Measurements from ENCODE around the gene PAPOLG. TPM values are rescaled to one million over a fixed set of nuclear protein-coding genes. Genes with fewer than 3 reads are reported as not detected.

The PAPOLG gene
- total and polyA plus RNA-seq, 2 of the 13 experiments (the other 11 are each of a cell fraction or from before 2014, with no cell fraction given): 10.1 to 10.4 TPM

- no TSS peak for BruUV-seq (replicated peaks)
- Histone ChIP-seq H3K27me3 (ENCODE audit: control insufficient read depth in 1 of 2, insufficient read depth in 2 of 2, low read length in 2 of 2) (peaks cover 2 to 38% of the 10 kb centered on the region in 2 experiments; a peak in 3 of 5 replicates), H3K4me1 (ENCODE audit: insufficient read depth, low read length) (no peaks in the 10 kb centered on the region), H3K4me2 (ENCODE audit: low read depth, low read length) (no peak overlapping the region), H3K79me2 (ENCODE audit: insufficient read depth, low read length) (no peaks in the 10 kb centered on the region), H3K9me3 (ENCODE audit: low read length) (no peaks in the 10 kb centered on the region), H3K9ac (ENCODE audit: insufficient read depth, low read depth, low read length) (no peak overlapping the region), H2AFZ (ENCODE audit: low read length) (no peak overlapping the region), H3K36me3 (replicated peaks in 1 of 2; ENCODE audit: control insufficient read depth in 1 of 2, insufficient read depth in 2 of 2, low read length in 2 of 2) (no peaks in the 10 kb centered on the region), H4K20me1 (ENCODE audit: insufficient read depth, low read length) (no peaks in the 10 kb centered on the region), H3K4me3 (replicated peaks in 1 of 3; ENCODE audit: insufficient read depth in 1 of 3, low read depth in 2 of 3, low read length in 3 of 3) (no peak overlapping the region), H3K27ac (ENCODE audit: extremely low read length, insufficient read depth, low read length) (no peak overlapping the region)
- ChIA-PET POLR2A (no interaction called here), CTCF (ENCODE audit: low intra/inter-chr PET ratio, low total read pairs) (no interaction called here)
- intact Hi-C loops (cut with micrococcal nuclease; ENCODE audit: unreplicated experiment) (no loop called here), in situ Hi-C loops (cut with HindIII; ENCODE audit: extremely low pct_ligation_motif_present, low pct_unique_long_range_greater_than_20kb) (no loop called here)
- no peak for ATAC-seq
- TF ChIP-seq FOXK1 (CRISPR knock-in tag; IDR thresholded peaks at IDR 0.05; ENCODE audit: borderline replicate concordance, low read depth) (no peak), DR1 (CRISPR knock-in tag; IDR thresholded peaks at IDR 0.05) (no peak), ZNF232 (CRISPR knock-in tag; IDR thresholded peaks at IDR 0.05; ENCODE audit: borderline replicate concordance) (no peak), NFYB (CRISPR knock-in tag; IDR thresholded peaks at IDR 0.05) (no peak), ZNF160 (CRISPR knock-in tag; IDR thresholded peaks at IDR 0.05) (no peak), CENPBD1 (CRISPR knock-in tag; IDR thresholded peaks at IDR 0.05; ENCODE audit: borderline replicate concordance, low read depth) (no peak), ATRX (CRISPR knock-in tag; IDR thresholded peaks at IDR 0.05; ENCODE audit: borderline replicate concordance) (no peak), E2F1 (CRISPR knock-in tag; IDR thresholded peaks at IDR 0.05) (no peak)
- DNase-seq (ENCODE audit: low spot score): no peak
- FAIRE-seq: no peak
These were observed 75.9 kb downstream of the PAPOLG start for GRCh38 chr2:60831921-60832320.

GRCh38 chr2:60832621-60833020 lies 76.6 kb downstream of the PAPOLG start:
- Histone ChIP-seq H3K4me1 (ENCODE audit: insufficient read depth, low read length) (no peaks in the 10 kb centered on the region), H2AFZ (ENCODE audit: low read length) (no peak overlapping the region), H3K27ac (ENCODE audit: extremely low read length, insufficient read depth, low read length) (no peak overlapping the region), H3K9ac (ENCODE audit: insufficient read depth, low read depth, low read length) (no peak overlapping the region), H3K4me3 (replicated peaks in 1 of 3; ENCODE audit: insufficient read depth in 1 of 3, low read depth in 2 of 3, low read length in 3 of 3) (no peak overlapping the region), H4K20me1 (ENCODE audit: insufficient read depth, low read length) (no peaks in the 10 kb centered on the region), H3K27me3 (ENCODE audit: control insufficient read depth in 1 of 2, insufficient read depth in 2 of 2, low read length in 2 of 2) (peaks cover 2 to 42% of the 10 kb centered on the region in 2 experiments; a peak in 4 of 5 replicates), H3K36me3 (replicated peaks in 1 of 2; ENCODE audit: control insufficient read depth in 1 of 2, insufficient read depth in 2 of 2, low read length in 2 of 2) (no peaks in the 10 kb centered on the region), H3K79me2 (ENCODE audit: insufficient read depth, low read length) (no peaks in the 10 kb centered on the region), H3K4me2 (ENCODE audit: low read depth, low read length) (no peak overlapping the region), H3K9me3 (ENCODE audit: low read length) (no peaks in the 10 kb centered on the region)
- DNase-seq (ENCODE audit: low spot score) (no peak), ATAC-seq (no peak), FAIRE-seq (no peak)
- BruUV-seq (replicated peaks): no TSS peak
- ChIA-PET POLR2A (no interaction called here), CTCF (ENCODE audit: low intra/inter-chr PET ratio, low total read pairs) (no interaction called here)
- in situ Hi-C loops (cut with HindIII; ENCODE audit: extremely low pct_ligation_motif_present, low pct_unique_long_range_greater_than_20kb): no loop called here
- intact Hi-C loops (cut with micrococcal nuclease; ENCODE audit: unreplicated experiment): no loop called here
- WGBS (ENCODE audit: low lambda C conversion rate): 0% methylated on average over 2 of the region's 2 CpGs
- TF ChIP-seq CCDC6 (CRISPR knock-in tag; IDR thresholded peaks at IDR 0.05) (no peak), TBX3 (IDR thresholded peaks at IDR 0.05; ENCODE audit: borderline replicate concordance) (no peak), ZNF367 (CRISPR knock-in tag; IDR thresholded peaks at IDR 0.05; ENCODE audit: borderline replicate concordance) (no peak), BCL3 (CRISPR knock-in tag; IDR thresholded peaks at IDR 0.05) (no peak), ZKSCAN1 (IDR thresholded peaks at IDR 0.05; ENCODE audit: low read length) (no peak), ZNF720 (CRISPR knock-in tag; IDR thresholded peaks at IDR 0.05) (no peak), TCF7 (IDR thresholded peaks at IDR 0.05; ENCODE audit: low read depth) (no peak), FOXO1 (CRISPR knock-in tag; IDR thresholded peaks at IDR 0.05) (no peak), ZNF780A (CRISPR knock-in tag; IDR thresholded peaks at IDR 0.05) (no peak)

Measured in HepG2 (cell line).